Caco-2 (cell line): ENCODE results near the gene GFRA1. TPM values are rescaled to one million over a fixed set of nuclear protein-coding genes. Genes with fewer than 3 reads are reported as not detected.

Experiments used
- BruUV-seq: library from RNA; stranded (reverse); fragments of 400-500 nt; replicated peaks from 2 replicates; lab custom pipeline; 2021; lab: Mats Ljungman, UMichigan
- CTCF ChIA-PET: fragments of 300-600 bp; sonication (Branson Sonifier 250); formaldehyde crosslinking; loops from one replicate; lab custom pipeline; 2022; ENCODE audit warnings: antibody characterized with exemption; lab: Charles Lee
- POLR2A ChIA-PET: fragments of 300-600 bp; sonication (Branson Sonifier 250); formaldehyde crosslinking; loops from one replicate; lab custom pipeline; 2022; ENCODE audit warnings: antibody characterized with exemption; lab: Charles Lee
- DNase-seq, 2 experiments: peaks; one replicate each; pipeline versions ENCODE4 v3.0.0 to v3.0.0-alpha.2; 2020 to 2022
- H3K27me3 ChIP-seq: replicated peaks from 2 replicates; pipeline ENCODE4 v1.6.0; 2011; ENCODE audit warnings: low read length; ENCODE audit not compliant: control insufficient read depth, insufficient read depth
- H3K36me3 ChIP-seq: 2 replicates; pipeline ENCODE4 v1.5.1; 2011; ENCODE audit warnings: low read length; ENCODE audit not compliant: control insufficient read depth, insufficient read depth
- H3K4me1 ChIP-seq: fragments of 250-450 bp; sonication (Bioruptor Pico); 2 replicates; pipeline ENCODE4 v1.5.1; 2020; ENCODE audit warnings: mild to moderate bottlenecking
- H3K4me3 ChIP-seq: 2 replicates; pipeline ENCODE4 v1.5.1; 2011; ENCODE audit warnings: low read depth, mild to moderate bottlenecking, control low read depth, low read length
- H3K9me3 ChIP-seq: fragments of 250-450 bp; sonication (Bioruptor Pico); 2 replicates; pipeline ENCODE4 v1.5.1; 2020; ENCODE audit warnings: mild to moderate bottlenecking, moderate library complexity
- H3K27ac Mint-ChIP-seq: one replicate; pipeline ENCODE4 v1.8.0; 2022; ENCODE audit warnings: mixed read lengths; ENCODE audit not compliant: unreplicated experiment
- H3K27me3 Mint-ChIP-seq: one replicate; pipeline ENCODE4 v1.8.0; 2022; ENCODE audit warnings: mixed read lengths; ENCODE audit not compliant: insufficient read depth, unreplicated experiment
- H3K36me3 Mint-ChIP-seq: one replicate; pipeline ENCODE4 v1.8.0; 2022; ENCODE audit warnings: mild to moderate bottlenecking, mixed read lengths; ENCODE audit not compliant: insufficient read depth, unreplicated experiment
- H3K4me1 Mint-ChIP-seq: one replicate; pipeline ENCODE4 v1.8.0; 2022; ENCODE audit warnings: low read depth, mixed read lengths; ENCODE audit not compliant: unreplicated experiment
- H3K4me3 Mint-ChIP-seq: one replicate; pipeline ENCODE4 v1.8.0; 2022; ENCODE audit warnings: mild to moderate bottlenecking, moderate library complexity, mixed read lengths; ENCODE audit not compliant: unreplicated experiment
- H3K9me3 Mint-ChIP-seq: one replicate; pipeline ENCODE4 v1.8.0; 2022; ENCODE audit warnings: mixed read lengths; ENCODE audit not compliant: unreplicated experiment
- CTCF ChIP-seq, 2 experiments: fragments of 200-600 bp in 1 of 2; IDR thresholded peaks; 1 replicate in 1 of 2; 2 replicates in 1 of 2; pipeline versions ENCODE4 v1.5.1 to v1.8.0; 2011 to 2022; ENCODE audit warnings: antibody characterized with exemption in 1 of 2, control low read depth in 1 of 2, inconsistent platforms in 1 of 2, low read depth in 1 of 2, low read length in 1 of 2, mild to moderate bottlenecking in 1 of 2, moderate library complexity in 1 of 2; ENCODE audit not compliant: insufficient read depth in 1 of 2, severe bottlenecking in 1 of 2, unreplicated experiment in 1 of 2
- intact Hi-C: fragments of 100-400 bp; cut with micrococcal nuclease; formaldehyde crosslinking; loops from one replicate; pipeline ENCODE4 v1.10.0; 2022; ENCODE audit not compliant: unreplicated experiment
- total RNA-seq: library from RNA; stranded (reverse); gene quantifications from 2 replicates; pipeline ENCODE4 v1.2.3, GENCODE V29; 2022

GFRA1 gene
- total RNA-seq, 1 experiment from 2014 or later, result not detected

DNA sequence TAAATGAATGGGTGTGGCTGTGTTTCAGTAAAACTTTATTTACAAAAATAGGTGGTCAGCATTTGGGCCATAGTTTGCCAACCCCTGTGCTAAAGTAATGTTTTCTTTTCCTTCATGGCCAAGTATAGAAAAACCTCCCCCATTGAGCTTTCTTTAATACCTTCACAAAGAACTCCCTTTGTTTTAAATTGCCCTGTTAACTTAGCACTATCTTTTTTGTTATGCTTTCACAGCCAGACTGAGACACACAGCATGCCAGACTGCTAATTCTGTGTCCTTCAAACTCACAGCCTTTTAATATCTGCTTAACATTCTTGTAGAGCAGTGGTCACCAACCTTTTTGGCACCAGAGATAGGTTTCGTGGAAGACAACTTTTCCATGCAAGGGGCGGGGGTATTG, 78.0 kb downstream of the GFRA1 start:
- intact Hi-C loops, result no loop called here
- Histone ChIP-seq H3K9me3 (no peaks in the 10 kb centered on the region), H3K36me3 (no peaks in the 10 kb centered on the region), H3K4me1 (no peaks in the 10 kb centered on the region), H3K4me3 (no peak overlapping the region), H3K27me3 (no peaks in the 10 kb centered on the region)
- DNase-seq, result no peak
- Mint-ChIP-seq H3K4me3 (no peak overlapping the region), H3K27me3 (peaks cover 4% of the 10 kb centered on the region), H3K36me3 (no peaks in the 10 kb centered on the region), H3K27ac (no peak overlapping the region), H3K9me3 (no peaks in the 10 kb centered on the region), H3K4me1 (no peaks in the 10 kb centered on the region)
- TF ChIP-seq CTCF (IDR thresholded peaks at IDR 0.05; ENCODE audit: insufficient read depth in 1 of 2, low read depth in 1 of 2, low read length in 1 of 2, severe bottlenecking in 1 of 2, unreplicated experiment in 1 of 2), result no peak
- ChIA-PET CTCF (no interaction called here), POLR2A (no interaction called here)
- BruUV-seq, result no TSS peak

GRCh38 chr10:116194061-116194460, 78.9 kb downstream of the GFRA1 start:
- H3K27me3 ChIP-seq, result no peaks in the 10 kb centered on the region
- Mint-ChIP-seq H3K27me3 (peaks cover 7% of the 10 kb centered on the region), H3K36me3 (no peaks in the 10 kb centered on the region), H3K4me3 (no peak overlapping the region), H3K4me1 (no peaks in the 10 kb centered on the region), H3K27ac (no peak overlapping the region), H3K9me3 (no peaks in the 10 kb centered on the region)
- no peaks in the 10 kb centered on the region for H3K4me1 ChIP-seq
- no TSS peak for BruUV-seq
- H3K36me3 ChIP-seq, result no peaks in the 10 kb centered on the region
- H3K4me3 ChIP-seq, result no peak overlapping the region
- ChIA-PET CTCF (no interaction called here), POLR2A (no interaction called here)
- no peak for TF ChIP-seq CTCF (IDR thresholded peaks at IDR 0.05; ENCODE audit: insufficient read depth in 1 of 2, low read depth in 1 of 2, low read length in 1 of 2, severe bottlenecking in 1 of 2, unreplicated experiment in 1 of 2)
- intact Hi-C loops, result no loop called here
- no peak for DNase-seq
- H3K9me3 ChIP-seq, result no peaks in the 10 kb centered on the region

GRCh38 chr10:116190883-116191282, 82.1 kb downstream of the GFRA1 start:
- no TSS peak for BruUV-seq
- Histone ChIP-seq H3K4me3 (no peak overlapping the region), H3K36me3 (no peaks in the 10 kb centered on the region), H3K4me1 (no peaks in the 10 kb centered on the region), H3K9me3 (no peaks in the 10 kb centered on the region), H3K27me3 (no peaks in the 10 kb centered on the region)
- TF ChIP-seq CTCF (IDR thresholded peaks at IDR 0.05; ENCODE audit: insufficient read depth in 1 of 2, low read depth in 1 of 2, low read length in 1 of 2, severe bottlenecking in 1 of 2, unreplicated experiment in 1 of 2), result no peak
- ChIA-PET POLR2A (no interaction called here), CTCF (no interaction called here)
- intact Hi-C loops, result no loop called here
- H3K9me3 Mint-ChIP-seq, result no peaks in the 10 kb centered on the region
- H3K27me3 Mint-ChIP-seq, result peaks cover 7% of the 10 kb centered on the region
- H3K4me3 Mint-ChIP-seq, result no peak overlapping the region
- H3K4me1 Mint-ChIP-seq, result no peaks in the 10 kb centered on the region
- no peaks in the 10 kb centered on the region for H3K36me3 Mint-ChIP-seq
- DNase-seq, result no peak
- no peak overlapping the region for H3K27ac Mint-ChIP-seq
